HS-5 (cell line): ENCODE measurements around the gene PUSL1.
"Not testable (repeated sequence)": the region's sequence is repeated elsewhere in the genome, so short reads cannot be mapped to it uniquely, and the experiment has no call there.

Experiments
- DNase-seq: peaks from one replicate; pipeline ENCODE4 v3.0.0-alpha.2; 2012; ENCODE audit warnings: low read depth

Gene PUSL1

GRCh38 chr1:1310476-1311053 is 2.2 kb downstream of the PUSL1 start:
- DNase-seq, result no peak

DNA sequence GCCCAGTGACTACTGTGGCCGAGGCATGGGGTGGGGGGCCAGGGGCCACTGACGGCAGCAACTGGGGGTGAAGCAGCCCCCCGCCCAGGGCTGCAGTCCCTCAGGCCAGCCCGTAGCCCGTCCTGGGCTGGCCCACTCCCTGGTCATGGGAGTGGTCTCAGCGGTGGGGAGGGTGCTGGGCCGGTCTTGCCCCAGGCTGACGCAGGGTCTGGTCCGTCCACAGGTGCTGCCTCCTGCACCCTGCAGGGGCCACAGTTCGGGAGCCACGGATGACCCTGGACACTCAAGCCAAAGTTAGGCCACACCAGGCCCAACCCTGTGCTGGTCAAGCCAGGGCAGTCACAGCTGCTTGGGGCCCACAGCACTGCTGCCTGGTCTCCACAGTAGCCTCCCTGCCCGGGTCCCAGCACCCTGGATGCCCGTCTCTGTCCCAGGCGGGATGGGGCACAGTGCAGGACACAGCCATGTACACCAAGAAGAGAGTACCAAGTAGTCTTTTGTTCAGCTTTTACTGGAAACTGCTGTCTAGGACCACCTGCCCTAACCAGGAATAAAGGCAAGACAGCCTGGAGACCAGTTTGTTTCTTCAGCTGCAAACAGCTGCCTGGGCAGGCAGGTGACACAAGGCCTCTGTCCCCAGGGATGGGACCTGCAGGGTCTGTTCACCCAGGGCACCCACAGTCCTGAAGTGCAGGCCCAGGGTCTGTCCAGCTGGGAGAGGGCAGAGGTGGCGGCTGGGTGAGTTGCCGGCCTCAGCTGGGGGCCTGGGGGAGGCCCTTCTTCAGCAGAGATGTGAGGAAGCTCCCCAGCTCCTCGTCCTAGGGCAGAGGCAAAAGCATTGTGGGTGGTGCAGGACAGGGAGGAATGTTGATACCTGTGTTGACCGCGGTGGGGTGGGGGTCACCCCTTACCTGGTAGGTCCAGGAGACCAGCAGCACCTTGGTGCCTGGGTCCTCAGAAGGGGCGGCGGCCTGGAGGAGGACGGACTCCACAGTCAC is 3.0 kb downstream of the PUSL1 start:
- no peak for DNase-seq

GRCh38 chr1:1312450-1313314 is 4.3 kb downstream of the PUSL1 start:
- DNase-seq, result no peak

DNA sequence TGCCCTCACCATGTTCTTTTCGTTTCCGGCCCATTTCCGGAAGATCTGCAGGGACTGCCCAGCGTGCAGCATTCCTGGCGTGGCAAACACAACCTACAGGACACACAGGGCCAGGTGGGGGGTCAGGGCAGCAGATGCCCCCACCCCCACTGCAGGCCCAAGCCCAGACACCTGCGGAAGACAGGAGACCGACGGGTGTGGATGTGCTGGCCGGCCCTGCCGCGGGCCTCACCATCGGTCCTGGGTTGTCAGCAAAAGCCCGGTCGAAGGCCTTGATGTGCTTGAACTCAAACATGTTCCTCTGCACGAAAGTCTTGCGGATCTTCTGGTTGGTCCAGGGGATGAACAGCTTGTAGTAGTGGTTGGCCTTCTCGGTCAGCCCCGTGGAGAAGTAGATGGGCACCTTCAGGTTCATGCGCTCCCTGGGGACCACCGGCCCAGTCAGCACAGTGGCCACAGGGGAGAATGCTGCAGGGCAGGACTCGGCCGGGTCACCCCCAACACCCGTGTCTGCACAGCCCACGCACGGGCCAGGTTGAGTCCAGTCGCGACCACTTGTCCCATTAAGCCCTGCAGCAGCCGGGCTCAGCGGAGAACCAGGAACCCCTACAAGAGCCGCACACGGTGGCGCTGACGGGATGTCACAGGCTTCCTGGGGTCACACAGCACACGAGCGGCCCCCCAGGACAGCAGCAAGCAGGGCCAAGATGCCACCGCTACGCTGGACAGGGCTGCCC is 5.3 kb downstream of the PUSL1 start:
- no peak for DNase-seq

GRCh38 chr1:1314237-1314586 is 5.8 kb downstream of the PUSL1 start:
- DNase-seq, result no peak

- DNase-seq, result no peak
Observed at GRCh38 chr1:1314678-1315335, 6.4 kb downstream of the PUSL1 start.

GRCh38 chr1:1315435-1315954 is 7.1 kb downstream of the PUSL1 start:
- no peak for DNase-seq

- DNase-seq, result not testable (repeated sequence)
Observed at GRCh38 chr1:1316199-1316598, 7.8 kb downstream of the PUSL1 start.

DNA sequence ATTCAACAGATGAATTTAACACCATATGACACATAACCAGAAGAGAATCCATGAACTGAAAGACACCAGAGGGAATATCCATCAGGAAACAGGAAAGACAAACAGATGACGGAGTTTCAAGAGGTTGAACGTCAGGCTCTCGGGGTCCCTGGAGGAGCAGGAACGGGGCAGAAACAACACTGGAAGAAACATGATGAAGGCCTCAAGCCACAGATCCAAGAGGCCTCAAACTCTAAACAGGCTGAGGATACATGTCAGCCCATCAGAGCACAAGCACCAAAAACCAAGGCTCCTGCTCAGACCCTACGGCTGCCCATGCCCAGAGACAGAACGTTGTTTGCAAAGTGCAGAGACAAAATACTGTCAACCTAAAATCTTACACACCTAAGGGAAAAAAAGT is 9.0 kb downstream of the PUSL1 start:
- no peak for DNase-seq

DNA sequence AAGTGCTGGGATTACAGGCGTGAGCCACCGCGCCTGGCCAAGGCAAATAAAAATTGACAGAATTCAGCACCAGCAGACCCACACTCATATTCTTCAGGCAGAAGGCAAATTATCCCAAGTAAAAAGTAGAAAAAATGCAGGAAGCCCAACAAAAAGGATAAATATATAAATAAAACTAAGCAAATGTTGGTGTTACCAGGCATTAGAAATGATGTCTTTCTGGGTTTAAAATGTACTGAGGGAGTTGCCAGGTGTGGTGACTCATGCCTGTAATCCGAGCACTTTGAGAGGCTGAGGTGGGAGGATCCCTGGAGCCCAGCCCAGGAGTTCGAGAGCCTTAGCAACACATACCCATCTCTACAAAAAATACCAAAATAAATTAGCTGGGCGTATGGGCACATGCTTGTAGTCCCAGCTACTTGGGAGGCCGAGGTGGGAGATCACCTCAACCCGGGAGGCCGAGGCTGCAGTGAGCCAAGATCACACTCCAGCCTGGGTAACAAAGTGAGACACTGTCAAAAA is 9.8 kb downstream of the PUSL1 start:
- DNase-seq, result peak; percentile 81

- no peak for DNase-seq
Observed at GRCh38 chr1:1318777-1319645, 10.6 kb downstream of the PUSL1 start.

- no peak for DNase-seq
Observed at GRCh38 chr1:1319646-1319941, 11.2 kb downstream of the PUSL1 start.

- DNase-seq, result no peak
Observed at GRCh38 chr1:1320666-1321448, 12.5 kb downstream of the PUSL1 start.

GRCh38 chr1:1321477-1321876 is 13.1 kb downstream of the PUSL1 start:
- no peak for DNase-seq

DNA sequence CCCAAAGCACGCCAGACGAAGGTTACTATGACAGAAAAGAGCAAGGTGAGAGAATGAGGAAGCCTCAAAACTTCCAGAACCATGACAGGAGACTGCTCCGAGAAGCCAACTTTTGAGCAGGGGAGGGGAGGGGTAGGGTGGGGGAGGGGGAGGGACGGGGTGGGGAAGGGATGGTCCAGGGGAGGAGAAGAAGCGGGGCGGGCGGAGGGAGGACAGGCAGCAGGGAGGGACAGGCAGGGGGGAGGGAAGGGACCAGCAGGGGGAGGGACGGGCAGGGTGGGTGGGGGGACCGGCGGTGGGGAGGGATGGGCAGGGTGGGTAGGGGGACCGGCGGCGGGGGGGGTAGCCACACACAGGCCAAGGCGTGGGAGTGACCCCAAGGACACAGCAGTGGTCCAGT is 14.0 kb downstream of the PUSL1 start:
- no peak for DNase-seq

- no peak for DNase-seq
Observed at GRCh38 chr1:1322952-1323351, 14.6 kb downstream of the PUSL1 start.

DNA sequence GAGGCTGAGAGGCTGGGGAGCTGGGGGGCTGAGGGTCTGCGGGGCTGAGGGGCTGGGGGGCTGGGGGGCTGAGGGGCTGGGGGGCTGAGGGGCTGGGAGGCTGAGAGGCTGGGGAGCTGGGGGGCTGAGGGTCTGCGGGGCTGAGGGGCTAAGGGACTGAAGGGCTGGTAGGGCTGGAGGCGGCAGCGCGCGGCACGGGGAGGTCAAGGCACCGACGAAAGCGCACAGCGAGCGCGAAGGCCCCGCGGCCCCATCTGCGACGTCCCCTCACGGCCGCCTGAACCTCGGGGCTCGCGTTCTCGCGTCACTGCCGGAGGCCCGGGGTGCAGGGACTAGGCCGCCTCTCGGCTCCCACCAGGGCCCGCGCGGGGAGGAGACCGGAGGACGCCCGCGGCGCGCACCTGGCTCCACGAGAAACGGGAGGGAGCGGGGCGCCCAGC is 15.7 kb downstream of the PUSL1 start:
- DNase-seq, result no peak

DNA sequence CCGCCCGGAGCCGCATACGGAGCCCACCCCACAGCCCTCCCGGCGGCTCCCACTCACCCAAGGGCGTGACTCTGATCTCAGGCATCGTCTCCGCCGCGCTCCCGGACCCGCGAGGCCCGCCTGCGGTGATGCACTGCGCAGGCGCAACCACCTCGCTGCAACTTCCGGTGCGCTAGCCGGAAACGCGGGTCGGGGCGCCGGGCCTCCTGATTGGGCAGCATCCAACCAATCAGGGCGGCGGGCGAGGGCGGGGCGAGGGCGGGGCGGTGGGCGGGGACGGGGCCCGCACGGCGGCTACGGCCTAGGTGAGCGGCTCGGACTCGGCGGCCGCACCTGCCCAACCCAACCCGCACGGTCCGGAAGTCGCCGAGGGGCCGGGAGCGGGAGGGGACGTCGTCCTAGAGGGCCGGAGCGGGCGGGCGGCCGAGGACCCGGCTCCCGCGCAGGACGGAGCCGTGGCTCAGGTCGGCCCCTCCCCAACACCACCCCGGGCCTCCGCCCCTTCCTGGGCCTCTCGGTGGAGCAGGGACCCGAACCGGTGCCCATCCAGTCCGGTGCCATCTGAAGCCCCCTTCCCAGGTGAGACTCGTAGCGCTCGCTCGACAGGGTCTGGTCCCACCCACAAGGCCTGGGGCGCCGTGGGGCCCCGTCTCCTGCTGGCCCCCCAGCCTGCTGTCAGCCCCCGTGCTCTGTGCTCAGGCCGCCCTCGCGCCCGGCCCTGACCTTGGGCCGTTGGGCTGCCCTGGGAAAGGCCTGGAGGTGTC is 16.3 kb downstream of the PUSL1 start, which contains the start of the genes CPTP and INTS11:
Gene CPTP, plus strand, starts transcription at position 279 of the 764 bp plus-strand sequence. CDS start 2,109 bp downstream, outside the sequence.
Gene INTS11, minus strand, starts transcription at position 137 of the 764 bp plus-strand sequence. Its CDS starts 52 bp downstream, at position 85.
- DNase-seq, result peak; percentile 60
